ENCODE data around the gene ORAI1.

DNA sequence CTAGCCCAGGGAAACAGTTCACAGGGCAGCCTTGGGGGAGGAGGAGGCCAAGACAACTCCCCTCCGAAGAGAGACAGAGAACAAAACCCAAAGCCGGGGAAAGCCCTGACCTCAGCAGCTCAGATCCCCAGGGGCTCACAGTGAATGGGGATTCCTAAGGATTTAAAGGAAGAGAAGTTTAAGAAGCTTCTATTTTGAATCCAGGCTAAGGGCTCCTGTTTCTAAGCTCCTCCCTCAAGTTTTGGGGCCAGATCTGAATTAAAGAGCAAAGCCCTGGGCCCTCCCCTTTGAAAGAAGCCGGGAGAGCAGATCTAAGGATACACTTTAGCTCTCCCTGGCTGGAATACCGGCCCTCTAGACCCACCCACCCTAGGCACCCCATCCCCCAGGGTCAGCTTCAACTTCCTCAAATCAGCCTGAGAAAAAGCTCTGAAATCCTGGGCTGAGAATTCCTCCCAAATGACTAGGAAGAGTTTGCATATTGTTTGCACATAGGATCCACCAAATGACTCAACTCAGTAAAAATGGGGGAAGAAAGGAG lies 49.4 kb upstream of the ORAI1 start:
- TF ChIP-seq ZNF274 (IDR thresholded peaks at IDR 0.05; ENCODE audit: low read depth, low read length) (no peak), SUZ12 (IDR thresholded peaks at IDR 0.05; ENCODE audit: extremely low read depth, insufficient read depth, insufficient read length) (no peak)
